K562 (cell line): ENCODE data around the gene RGS19.

Experiments
- PBX2 ChIP-seq, 2 experiments: IDR thresholded peaks in 1 of 2; conservative IDR thresholded peaks in 1 of 2; 2 replicates each; pipeline ENCODE4 v1.6.1; 2016; ENCODE audit warnings: low read depth in 2 of 2, mild to moderate bottlenecking in 1 of 2, missing compliant biosample characterization in 1 of 2, missing genetic modification characterization in 1 of 2, moderate library complexity in 1 of 2
- TF ChIP-seq, protein P1 (sequence below): fragments of 450-650 bp; IDR thresholded peaks from 2 replicates; pipeline ENCODE4 v1.6.1; 2016; ENCODE audit warnings: low read depth, mild to moderate bottlenecking, moderate library complexity

- TF ChIP-seq PBX2 (CRISPR knock-in tag; IDR thresholded peaks at IDR 0.05; ENCODE audit: low read depth) (no peak), PBX2 (tag; conservative IDR thresholded peaks at IDR 0.05; ENCODE audit: low read depth) (no peak)
- TF ChIP-seq, protein P1, sequence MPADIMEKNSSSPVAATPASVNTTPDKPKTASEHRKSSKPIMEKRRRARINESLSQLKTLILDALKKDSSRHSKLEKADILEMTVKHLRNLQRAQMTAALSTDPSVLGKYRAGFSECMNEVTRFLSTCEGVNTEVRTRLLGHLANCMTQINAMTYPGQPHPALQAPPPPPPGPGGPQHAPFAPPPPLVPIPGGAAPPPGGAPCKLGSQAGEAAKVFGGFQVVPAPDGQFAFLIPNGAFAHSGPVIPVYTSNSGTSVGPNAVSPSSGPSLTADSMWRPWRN, result no peak
These were observed 19.2 kb upstream of the RGS19 start for GRCh38 chr20:64098471-64099013.
